HG02885 (cell line): ENCODE data around the gene MAP3K19.
"Not testable (repeated sequence)": the region's sequence is repeated elsewhere in the genome, so short reads cannot be mapped to it uniquely, and the experiment has no call there.

Experiments used
- ATAC-seq: cut with Tn5 transposase; IDR thresholded peaks from one replicate; pipeline ENCODE4 v1.9.1; 2021; ENCODE audit warnings: mild to moderate bottlenecking; ENCODE audit not compliant: unreplicated experiment, poor library complexity

The MAP3K19 gene

GRCh38 chr2:134988994-134989605 lies 58.1 kb downstream of the MAP3K19 start:
- ATAC-seq: no peak

DNA sequence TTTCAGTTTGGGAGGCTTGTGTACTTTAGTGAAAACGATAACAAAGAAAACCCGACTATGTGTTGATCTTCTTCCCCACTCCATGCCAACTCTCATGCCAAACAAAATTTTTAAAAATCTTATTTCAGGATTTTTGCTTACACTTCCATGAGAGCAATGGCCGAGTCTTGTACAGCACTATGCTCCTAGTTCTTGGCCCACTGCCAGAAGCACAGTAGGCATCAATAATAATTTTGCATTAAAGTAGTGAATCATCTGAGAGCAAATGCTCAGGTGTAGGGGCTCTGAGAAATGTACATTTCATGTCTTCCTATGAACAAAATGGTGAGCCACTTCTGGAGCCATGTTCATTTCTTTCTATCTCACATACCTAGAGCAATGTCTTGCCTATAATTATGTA lies 62.2 kb downstream of the MAP3K19 start:
- ATAC-seq: no peak

DNA sequence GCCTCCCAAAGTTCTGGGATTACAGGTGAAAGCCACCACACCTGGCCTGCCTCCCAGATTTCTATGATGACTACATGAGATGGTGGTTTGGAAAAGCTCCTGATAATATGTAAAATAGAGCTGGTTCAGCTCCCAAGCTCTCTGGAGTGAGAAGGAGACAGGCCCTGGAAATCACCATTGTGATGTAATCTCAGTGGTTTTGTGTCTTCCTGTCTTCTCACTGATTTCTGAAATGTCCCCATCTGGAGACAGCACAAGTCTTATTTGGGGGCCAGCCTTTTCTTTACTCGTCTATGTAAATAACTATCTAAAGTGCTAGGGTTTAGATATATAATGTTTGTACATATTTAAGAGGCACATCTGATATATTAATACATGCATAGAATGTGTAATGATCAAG lies 64.6 kb downstream of the MAP3K19 start:
- no peak for ATAC-seq

DNA sequence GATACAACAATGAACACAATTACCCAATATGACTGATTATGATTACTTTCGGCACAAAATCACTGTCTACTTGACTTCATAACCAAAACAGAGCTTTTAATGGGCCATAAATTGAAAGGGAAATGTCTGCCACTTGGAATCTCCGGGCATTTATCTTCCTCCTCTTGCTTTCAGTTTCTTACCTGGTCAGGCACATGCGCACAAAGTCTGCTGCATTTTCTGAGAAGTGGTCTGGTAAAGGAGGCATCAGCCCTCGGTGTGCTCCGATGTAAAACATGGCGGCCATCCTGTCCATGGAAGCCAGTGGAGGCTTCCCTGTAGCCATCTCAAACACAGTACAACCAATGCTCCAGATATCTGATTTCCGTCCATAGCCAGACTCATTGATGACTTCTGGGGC lies 66.6 kb downstream of the MAP3K19 start:
- no peak for ATAC-seq

DNA sequence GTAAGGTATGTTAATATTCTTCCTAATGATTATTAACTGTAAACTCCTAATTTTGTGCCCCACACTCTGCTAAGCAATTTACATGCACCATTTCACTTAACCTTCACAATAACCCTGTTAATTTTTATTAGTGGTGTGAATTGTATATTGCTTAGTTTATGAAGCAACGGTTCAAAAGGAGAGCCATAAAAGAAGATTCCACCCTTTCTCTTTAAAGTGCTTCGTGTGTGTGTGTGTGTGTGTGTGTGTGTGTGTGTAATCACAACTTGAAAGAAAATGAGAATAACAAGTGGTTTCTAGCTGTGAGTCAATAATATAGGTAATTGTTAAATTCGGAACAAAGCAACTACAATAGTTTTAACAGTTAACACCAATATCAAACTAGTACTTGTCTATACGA lies 68.0 kb downstream of the MAP3K19 start:
- no peak for ATAC-seq

DNA sequence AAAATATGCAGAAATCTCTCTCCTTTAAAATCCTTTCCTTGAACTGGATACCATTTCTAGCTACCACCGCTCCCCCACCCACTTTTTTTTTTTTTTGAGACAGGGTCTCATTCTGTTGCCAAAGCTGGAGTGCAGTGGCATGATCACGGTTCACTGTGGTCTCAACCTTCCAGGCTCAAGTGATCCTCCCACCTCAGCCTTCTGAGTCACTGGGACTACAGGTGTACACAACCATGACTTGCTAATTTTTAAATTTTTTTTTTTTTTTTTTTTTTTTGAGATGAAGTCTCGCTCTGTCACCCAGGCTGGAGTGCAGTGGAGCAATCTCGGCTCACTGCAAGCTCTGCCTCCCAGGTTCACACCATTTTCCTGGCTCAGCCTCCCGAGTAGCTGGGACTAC lies 70.1 kb downstream of the MAP3K19 start:
- ATAC-seq: not testable (repeated sequence)

DNA sequence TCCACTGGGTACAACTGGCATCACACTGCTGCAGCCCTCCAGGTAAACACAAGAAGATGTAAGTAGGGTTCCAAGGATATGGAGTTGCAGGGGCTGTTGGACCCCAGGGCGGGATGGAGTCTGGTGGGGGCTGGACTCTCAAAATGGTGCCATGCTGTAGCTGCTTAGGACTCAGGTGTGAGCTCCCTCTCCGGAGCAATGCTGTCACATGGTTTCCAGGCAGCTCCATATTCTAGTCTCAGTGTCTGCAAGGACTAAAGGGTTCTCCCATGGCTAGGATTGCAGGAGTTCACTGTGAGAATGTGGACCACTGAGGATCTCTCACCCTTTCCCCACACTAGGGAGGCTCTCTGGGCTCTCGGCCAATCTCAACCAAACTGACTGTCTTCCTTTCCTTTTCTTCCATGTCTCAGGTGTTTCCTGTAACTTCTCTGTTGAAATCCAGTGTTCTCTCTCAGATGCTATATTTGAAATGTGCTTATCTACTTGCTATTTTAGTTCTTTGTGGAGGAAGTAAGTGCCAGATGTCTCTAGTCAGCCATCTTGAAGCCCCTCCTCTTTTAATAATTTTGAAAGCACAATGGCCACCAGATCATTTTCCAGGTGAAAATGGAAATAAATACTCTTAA lies 71.1 kb downstream of the MAP3K19 start:
- no peak for ATAC-seq

DNA sequence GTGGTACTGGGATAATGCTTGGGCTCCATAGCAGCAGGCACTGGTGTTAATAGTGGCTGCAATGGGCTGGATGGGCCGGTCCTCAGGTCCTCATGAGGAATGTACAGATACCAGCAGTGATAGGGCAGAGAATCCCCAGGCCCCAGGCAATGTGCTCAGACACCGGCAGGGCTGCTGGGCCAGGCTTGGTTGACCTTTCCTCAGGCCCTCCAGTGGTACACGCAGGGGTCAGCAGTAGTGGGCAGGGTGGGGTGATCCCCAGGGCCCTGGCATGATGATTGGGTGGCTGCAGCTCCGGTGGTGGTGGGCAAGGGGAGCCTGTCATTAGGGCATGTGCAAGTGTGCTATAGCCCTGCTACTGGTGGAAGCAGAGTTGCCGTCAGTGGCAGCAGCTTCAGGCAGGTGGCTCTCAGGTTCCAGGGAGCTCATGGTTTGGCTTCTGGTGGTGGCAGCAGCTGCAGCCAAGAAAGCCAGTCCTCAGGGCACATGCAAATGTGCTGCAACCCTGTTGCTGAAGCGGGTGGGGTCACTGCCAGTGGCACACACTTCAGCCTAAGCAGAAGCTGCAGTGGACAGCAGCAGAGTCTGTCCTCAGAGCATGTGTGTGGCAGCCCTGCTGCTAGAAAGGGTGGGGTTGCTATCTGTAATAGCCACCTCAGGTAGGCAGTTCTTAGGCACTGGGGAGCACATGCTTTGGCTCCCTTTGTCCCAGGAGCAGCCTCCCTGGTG lies 71.8 kb downstream of the MAP3K19 start:
- no peak for ATAC-seq

- no peak for ATAC-seq
Observed at GRCh38 chr2:134973241-134974138, 73.8 kb downstream of the MAP3K19 start.

- not testable (repeated sequence) for ATAC-seq
Observed at GRCh38 chr2:134967166-134967565, 80.1 kb downstream of the MAP3K19 start.

DNA sequence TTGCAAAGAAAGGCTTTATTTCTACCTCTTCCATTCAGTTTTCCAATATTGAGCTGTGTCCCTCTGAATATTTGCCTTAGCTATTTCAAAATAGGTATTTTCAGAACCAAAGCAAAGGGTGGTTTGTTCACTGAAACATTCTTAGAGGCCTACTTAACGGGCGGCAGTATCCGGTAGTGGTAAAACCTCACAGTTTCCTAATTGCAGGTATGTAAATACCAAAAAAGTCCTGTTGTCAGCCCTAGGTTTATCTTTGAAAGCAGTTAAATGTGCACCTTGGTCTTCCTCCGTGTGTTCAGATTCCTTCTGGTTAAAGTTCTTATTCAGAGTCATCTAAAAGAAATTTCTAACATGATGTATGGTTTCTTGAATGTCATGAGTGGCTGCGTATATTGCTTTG lies 89.8 kb downstream of the MAP3K19 start:
- ATAC-seq: no peak

GRCh38 chr2:134955744-134956143 lies 91.5 kb downstream of the MAP3K19 start:
- ATAC-seq: no peak

- ATAC-seq: no peak
Observed at GRCh38 chr2:134954065-134954464, 93.2 kb downstream of the MAP3K19 start.

GRCh38 chr2:134952608-134953007 lies 94.6 kb downstream of the MAP3K19 start:
- ATAC-seq: no peak

- ATAC-seq: no peak
Observed at GRCh38 chr2:134950886-134951285, 96.4 kb downstream of the MAP3K19 start.

- ATAC-seq: no peak
Observed at GRCh38 chr2:134949981-134950708, 97.1 kb downstream of the MAP3K19 start.

DNA sequence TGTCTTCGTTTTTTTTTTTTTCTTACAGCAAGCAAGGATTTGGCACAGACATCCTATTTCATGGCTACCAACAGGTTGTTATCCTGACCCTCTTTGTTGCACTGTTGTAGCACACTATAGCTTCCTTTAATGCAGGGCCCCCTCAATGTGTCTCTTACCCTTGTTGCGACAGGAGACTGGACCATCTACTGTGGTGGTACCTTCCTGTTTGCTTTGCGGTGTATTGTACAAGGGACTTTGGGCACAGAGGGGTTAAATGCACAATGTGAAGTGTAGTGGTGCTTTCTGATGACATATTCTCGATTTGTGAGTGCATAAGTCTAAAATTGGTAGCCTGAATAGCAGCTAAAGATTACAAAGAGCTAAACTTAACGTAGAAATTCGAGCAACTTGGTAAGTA lies 101.2 kb downstream of the MAP3K19 start:
- ATAC-seq: no peak

- ATAC-seq: no peak
Observed at GRCh38 chr2:134944975-134945374, 102.3 kb downstream of the MAP3K19 start.

DNA sequence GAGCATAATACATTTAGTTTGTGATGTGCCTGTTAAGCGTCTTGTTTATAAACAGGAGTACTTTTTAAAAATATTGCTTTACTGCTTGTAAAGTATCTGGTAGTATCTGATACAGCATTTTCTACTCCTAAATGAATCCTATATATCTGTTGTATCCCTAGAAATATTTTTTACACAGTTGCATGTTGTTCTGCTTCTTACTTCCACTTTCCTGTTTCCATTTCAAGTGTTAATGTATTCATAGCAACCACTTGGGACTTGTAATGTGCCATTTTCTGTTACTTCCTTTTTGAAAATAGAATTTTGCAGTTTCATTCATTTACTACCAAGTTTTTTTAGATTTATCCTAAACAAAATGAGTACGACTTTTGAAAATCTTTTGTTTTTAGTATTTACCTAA lies 103.7 kb downstream of the MAP3K19 start:
- ATAC-seq: peak; percentile 79

- ATAC-seq: no peak
Observed at GRCh38 chr2:134936691-134937090, 110.6 kb downstream of the MAP3K19 start.
